Measurements from ENCODE around the gene ZAP70. TPM values are rescaled to one million over a fixed set of nuclear protein-coding genes. Genes with fewer than 3 reads are reported as not detected.
A peak's percentile ranks its signal among the peaks of the same experiment; 100 is the strongest.

The ZAP70 gene
- total RNA-seq, 2 experiments from 2014 or later, result 167 TPM

DNA sequence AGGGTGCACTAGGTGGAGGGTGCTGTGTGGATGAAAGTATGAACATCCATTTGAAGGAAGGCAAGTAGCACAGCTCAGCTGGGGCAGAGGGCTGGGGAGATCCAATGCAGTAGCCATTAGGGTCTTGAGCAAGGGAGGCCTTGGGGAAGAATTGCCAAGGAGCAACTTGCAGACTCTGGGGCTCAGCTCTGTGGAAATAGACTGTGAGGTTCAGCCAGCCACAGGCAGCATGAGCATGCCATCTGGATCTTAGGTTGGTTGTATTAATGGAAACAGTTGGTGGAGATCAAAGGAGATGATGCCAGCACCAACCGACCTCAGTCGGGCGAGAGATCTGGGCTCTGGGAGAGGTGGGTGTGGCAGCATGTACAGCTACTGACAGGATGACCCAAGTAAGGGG, 5.6 kb downstream of the ZAP70 start:
- H3K27ac Mint-ChIP-seq, result peak overlapping the region; percentile 95
- peaks cover 68% of the 10 kb centered on the region for H3K4me1 Mint-ChIP-seq (ENCODE audit: low read depth)
- H3K9me3 Mint-ChIP-seq, result no peaks in the 10 kb centered on the region
- peak overlapping the region; percentile 85 for H3K4me3 Mint-ChIP-seq
- intact Hi-C loops (cut with micrococcal nuclease), result loop anchor here (10.0 kb wide), 1 partner anchor 1616 kb away; the partner anchor contains the start of genes EIF5B and TXNDC9
- no peak for DNase-seq
- H3K36me3 Mint-ChIP-seq (ENCODE audit: low read depth), result peaks cover 52% of the 10 kb centered on the region
- CTCF ChIA-PET, result interaction anchor here (0.8 to 2.6 kb wide), 5 partner anchors 10 to 129 kb away, joined by 3 to 20 read pairs (median 7); no protein-coding TSS in a partner anchor
- H3K27me3 Mint-ChIP-seq (ENCODE audit: low read depth), result no peaks in the 10 kb centered on the region

DNA sequence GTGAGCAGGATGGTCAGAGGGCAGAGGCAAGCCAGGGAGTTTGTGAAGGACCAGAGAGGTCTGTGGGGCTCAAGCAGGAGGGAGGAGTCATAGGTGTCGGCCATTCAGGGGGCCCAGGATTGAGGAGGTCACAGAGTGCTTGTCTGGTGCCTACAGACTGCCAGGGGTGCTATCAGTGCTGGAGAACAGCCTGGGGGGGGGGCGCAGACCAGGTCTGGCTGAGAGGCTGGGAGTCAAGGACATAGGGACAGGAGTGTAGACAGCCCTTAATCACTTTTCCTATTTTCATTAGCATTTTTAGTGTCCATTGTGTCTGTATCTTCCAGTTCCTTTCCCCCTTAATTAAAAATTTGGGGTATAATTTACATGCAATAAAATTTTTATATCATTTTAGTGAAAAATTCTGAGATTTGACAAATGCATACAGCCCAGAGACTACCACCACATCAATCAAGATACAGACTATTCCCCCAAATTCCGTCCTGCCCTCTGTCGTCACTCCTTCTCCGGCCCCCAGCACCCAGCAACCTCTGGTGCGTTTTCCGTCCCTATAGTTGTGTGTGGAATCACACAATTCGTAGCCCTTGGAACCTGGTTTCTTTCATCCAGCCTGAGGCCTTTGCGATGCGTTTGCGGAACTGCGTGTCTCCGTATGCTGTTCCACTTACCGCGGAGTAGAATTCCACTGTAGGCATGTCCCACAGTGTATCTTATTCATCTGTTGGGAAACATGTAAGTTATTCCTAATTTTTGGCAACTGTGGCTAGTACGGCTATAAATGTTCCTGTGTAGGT, 6.2 kb downstream of the ZAP70 start:
- DNase-seq, result no peak
- H3K9me3 Mint-ChIP-seq, result no peaks in the 10 kb centered on the region
- CTCF ChIA-PET, result interaction anchor here (2.5 to 2.6 kb wide), 2 partner anchors 11 to 21 kb away, joined by 14 to 20 read pairs; no protein-coding TSS in a partner anchor
- H3K27me3 Mint-ChIP-seq (ENCODE audit: low read depth), result no peaks in the 10 kb centered on the region
- intact Hi-C loops (cut with micrococcal nuclease), result loop anchor here (10.0 kb wide), 1 partner anchor 1615 kb away; the partner anchor contains the start of genes EIF5B and TXNDC9
- peaks cover 49% of the 10 kb centered on the region for H3K36me3 Mint-ChIP-seq (ENCODE audit: low read depth)
- peak overlapping the region; percentile 85 for H3K4me3 Mint-ChIP-seq
- H3K4me1 Mint-ChIP-seq (ENCODE audit: low read depth), result peaks cover 72% of the 10 kb centered on the region
- peak overlapping the region; percentile 95 for H3K27ac Mint-ChIP-seq

DNA sequence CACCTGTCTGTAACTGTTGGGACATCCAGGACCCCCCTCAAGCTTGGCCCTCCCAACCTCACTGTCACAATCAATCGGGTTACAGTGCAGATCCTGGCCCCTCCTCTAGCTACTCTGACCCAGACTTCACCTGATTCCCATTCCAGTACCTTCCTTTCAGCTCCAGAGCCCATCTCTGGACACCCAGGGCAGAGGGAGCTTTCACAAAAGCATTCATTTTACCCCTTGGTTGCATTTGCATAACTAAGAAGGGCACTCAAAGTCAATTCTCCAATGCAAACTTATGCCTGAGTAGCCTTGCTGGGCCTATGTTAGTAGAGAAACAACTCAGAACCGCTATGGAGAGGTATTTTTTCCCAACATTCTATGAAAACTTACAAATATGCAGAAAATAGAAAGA, 7.4 kb downstream of the ZAP70 start:
- Mint-ChIP-seq H3K27me3 (ENCODE audit: low read depth) (no peaks in the 10 kb centered on the region), H3K4me1 (ENCODE audit: low read depth) (peaks cover 73% of the 10 kb centered on the region), H3K4me3 (no peak overlapping the region), H3K9me3 (no peaks in the 10 kb centered on the region), H3K27ac (peak overlapping the region; percentile 72), H3K36me3 (ENCODE audit: low read depth) (peaks cover 46% of the 10 kb centered on the region)
- DNase-seq, result no peak
- CTCF ChIA-PET, result interaction anchor here (0.9 kb wide), 1 partner anchor 14 kb away, joined by 9 read pairs; no protein-coding TSS in a partner anchor
- intact Hi-C loops (cut with micrococcal nuclease), result no loop called here

DNA sequence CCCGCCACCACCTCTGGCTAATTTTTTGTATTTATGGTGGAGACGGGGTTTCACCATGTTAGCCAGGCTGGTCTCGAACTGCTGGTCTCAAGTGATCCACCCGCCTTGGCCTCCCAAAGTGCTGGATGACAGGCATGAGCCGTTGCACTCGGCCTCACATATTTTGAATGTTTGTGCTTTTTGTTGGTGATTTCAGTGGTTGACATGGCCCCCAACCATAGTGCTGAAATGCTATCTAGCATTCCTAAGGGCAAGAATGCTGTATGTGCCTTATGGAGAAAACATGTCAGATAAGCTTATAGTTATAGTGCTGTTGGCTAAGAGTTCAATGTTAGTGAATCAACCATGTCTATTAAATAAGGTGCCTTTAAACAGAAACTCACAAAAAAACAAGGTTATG, 8.9 kb downstream of the ZAP70 start:
- intact Hi-C loops (cut with micrococcal nuclease), result no loop called here
- Mint-ChIP-seq H3K9me3 (no peaks in the 10 kb centered on the region), H3K4me1 (ENCODE audit: low read depth) (peaks cover 69% of the 10 kb centered on the region), H3K4me3 (no peak overlapping the region), H3K36me3 (ENCODE audit: low read depth) (peaks cover 54% of the 10 kb centered on the region), H3K27ac (no peak overlapping the region), H3K27me3 (ENCODE audit: low read depth) (no peaks in the 10 kb centered on the region)
- CTCF ChIA-PET, result interaction anchor here (0.7 to 1.1 kb wide), 2 partner anchors 19 to 20 kb away, joined by 3 to 4 read pairs; no protein-coding TSS in a partner anchor
- DNase-seq, result no peak

DNA sequence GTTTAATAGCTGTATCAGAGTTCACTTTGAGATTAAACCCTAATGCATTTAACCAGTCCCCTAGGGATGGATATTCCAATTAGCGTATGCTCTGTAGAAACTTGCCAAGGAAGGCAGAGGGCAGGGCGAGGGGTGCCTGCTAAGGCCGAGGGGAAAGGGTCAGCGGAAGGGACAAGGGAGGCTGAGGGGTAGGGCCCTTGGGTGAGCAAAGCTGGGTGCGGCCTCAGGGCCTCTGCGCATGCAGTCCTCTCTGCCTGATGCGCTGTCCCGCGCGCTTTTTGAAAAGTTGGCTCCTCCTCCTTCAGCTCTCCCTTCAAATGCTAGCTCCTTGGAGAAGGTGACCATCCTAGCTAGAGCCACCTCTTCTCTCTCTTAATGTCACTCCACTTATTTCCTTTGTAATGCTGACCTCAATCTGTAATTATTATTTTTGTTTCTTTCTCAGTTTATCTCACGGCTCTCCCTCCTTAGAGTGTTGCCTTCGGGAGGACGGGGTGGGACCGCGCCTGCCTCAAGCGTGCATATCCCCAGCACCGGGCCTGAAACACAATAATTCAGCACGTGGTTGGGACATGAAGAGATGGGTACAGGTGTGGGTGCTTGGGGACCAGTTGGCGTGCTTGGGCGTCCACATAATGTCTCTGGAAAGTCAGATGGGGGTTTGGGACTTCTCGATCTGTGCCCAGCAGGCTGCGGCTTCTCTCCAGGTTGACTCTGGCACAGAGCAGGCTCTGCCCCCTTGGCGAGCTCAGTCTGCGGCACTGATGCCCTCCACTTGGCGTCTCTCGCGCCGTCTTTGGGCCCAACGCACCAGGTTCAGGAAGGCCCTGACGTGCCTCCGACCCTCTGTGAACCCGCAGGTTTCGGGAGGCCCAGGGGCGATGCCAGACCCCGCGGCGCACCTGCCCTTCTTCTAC, 10.0 kb downstream of the ZAP70 start:
- Mint-ChIP-seq H3K4me3 (no peak overlapping the region), H3K4me1 (ENCODE audit: low read depth) (peaks cover 69% of the 10 kb centered on the region), H3K36me3 (ENCODE audit: low read depth) (peaks cover 66% of the 10 kb centered on the region), H3K9me3 (no peaks in the 10 kb centered on the region), H3K27ac (no peak overlapping the region), H3K27me3 (ENCODE audit: low read depth) (no peaks in the 10 kb centered on the region)
- CTCF ChIA-PET, result no interaction called here
- intact Hi-C loops (cut with micrococcal nuclease), result no loop called here
- no peak for DNase-seq

GRCh38 chr2:97724073-97724410, 10.7 kb downstream of the ZAP70 start:
- Mint-ChIP-seq H3K36me3 (ENCODE audit: low read depth) (peaks cover 66% of the 10 kb centered on the region), H3K4me1 (ENCODE audit: low read depth) (peaks cover 67% of the 10 kb centered on the region), H3K4me3 (no peak overlapping the region), H3K27me3 (ENCODE audit: low read depth) (no peaks in the 10 kb centered on the region), H3K27ac (no peak overlapping the region), H3K9me3 (peaks cover 3% of the 10 kb centered on the region)
- CTCF ChIA-PET, result no interaction called here
- no peak for DNase-seq
- intact Hi-C loops (cut with micrococcal nuclease), result no loop called here

GRCh38 chr2:97724501-97724900, 11.1 kb downstream of the ZAP70 start:
- Mint-ChIP-seq H3K27ac (no peak overlapping the region), H3K36me3 (ENCODE audit: low read depth) (peaks cover 67% of the 10 kb centered on the region), H3K27me3 (ENCODE audit: low read depth) (no peaks in the 10 kb centered on the region), H3K4me1 (ENCODE audit: low read depth) (peaks cover 65% of the 10 kb centered on the region), H3K4me3 (no peak overlapping the region), H3K9me3 (peaks cover 3% of the 10 kb centered on the region)
- intact Hi-C loops (cut with micrococcal nuclease), result no loop called here
- no peak for DNase-seq
- CTCF ChIA-PET, result no interaction called here

DNA sequence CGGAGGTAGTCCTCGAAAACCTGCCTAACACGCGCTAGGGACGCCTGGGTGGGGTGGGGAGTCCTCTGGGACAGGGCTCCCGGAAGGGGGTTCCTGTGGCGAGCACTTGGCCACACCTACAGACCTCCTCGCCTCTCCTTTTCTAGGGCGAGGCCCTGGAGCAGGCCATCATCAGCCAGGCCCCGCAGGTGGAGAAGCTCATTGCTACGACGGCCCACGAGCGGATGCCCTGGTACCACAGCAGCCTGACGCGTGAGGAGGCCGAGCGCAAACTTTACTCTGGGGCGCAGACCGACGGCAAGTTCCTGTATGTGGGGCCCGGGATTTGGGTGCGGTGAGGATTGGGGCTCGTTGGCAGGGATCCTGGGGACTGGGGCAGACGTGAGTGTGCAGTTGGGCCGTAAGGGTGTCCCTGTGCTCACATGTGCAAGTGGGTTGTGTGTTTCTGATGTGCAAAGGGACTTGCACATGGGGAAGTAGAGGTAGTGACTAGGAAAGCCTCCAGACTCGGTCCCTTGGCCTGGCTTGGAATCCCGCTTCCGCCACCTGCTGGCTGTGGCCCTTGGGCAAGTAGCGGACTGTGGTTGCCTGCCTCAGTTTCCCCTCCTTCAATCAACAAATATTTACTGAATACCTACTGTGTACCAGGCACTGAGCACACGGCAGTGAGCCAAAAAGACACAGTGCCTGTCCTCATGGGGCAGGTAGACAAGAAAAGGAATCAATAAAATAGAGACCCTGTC, 11.7 kb downstream of the ZAP70 start:
- intact Hi-C loops (cut with micrococcal nuclease), result no loop called here
- no peak overlapping the region for H3K27ac Mint-ChIP-seq
- peaks cover 3% of the 10 kb centered on the region for H3K9me3 Mint-ChIP-seq
- H3K4me1 Mint-ChIP-seq (ENCODE audit: low read depth), result peaks cover 59% of the 10 kb centered on the region
- DNase-seq, result no peak
- CTCF ChIA-PET, result interaction anchor here (0.8 to 6.5 kb wide), 4 partner anchors 11 to 134 kb away, joined by 3 to 34 read pairs (median 4); no protein-coding TSS in a partner anchor
- no peak overlapping the region for H3K4me3 Mint-ChIP-seq
- H3K27me3 Mint-ChIP-seq (ENCODE audit: low read depth), result no peaks in the 10 kb centered on the region
- peaks cover 67% of the 10 kb centered on the region for H3K36me3 Mint-ChIP-seq (ENCODE audit: low read depth)

DNA sequence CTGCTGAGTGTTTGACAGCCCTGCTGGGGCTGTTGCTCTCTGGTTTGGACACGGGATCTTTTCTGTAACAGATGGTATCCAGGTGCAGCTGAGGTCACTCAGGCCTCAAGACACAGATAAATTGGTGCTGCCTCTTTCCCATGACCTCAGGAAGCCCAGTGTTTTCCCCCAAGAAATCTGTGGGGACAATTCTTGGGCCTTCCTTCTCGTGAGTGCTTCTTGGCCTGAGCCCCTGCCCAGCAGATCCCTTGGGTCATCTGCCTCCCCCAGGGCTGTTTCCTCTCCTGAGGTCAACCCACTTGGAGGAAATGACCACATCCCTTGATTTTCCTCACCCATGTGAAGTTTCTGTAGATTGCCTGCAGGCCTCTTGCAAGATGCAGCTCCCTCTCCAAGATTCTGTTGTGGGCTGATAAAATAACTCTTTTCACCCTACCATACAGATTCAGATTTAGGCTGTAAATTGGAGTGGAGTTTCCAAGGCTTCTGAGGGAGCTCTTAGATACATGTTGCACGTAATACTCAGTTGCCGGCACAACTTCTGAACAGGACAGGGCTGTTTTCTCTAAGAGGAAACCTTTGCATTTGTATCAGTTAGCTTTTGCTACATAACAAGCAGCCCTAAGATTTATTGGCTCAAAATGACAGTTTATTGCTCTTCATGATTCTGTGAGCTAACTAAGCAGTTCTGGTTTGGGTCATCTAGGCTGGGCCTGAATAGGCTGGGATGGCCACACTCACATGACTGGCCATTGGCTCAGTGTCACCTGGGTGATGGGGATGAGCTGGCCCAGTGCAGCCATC, 13.1 kb downstream of the ZAP70 start:
- CTCF ChIA-PET, result interaction anchor here (0.8 to 6.5 kb wide), 6 partner anchors 8 to 136 kb away, joined by 3 to 34 read pairs (median 6); no protein-coding TSS in a partner anchor
- no peaks in the 10 kb centered on the region for H3K27me3 Mint-ChIP-seq (ENCODE audit: low read depth)
- no peak for DNase-seq
- no peak overlapping the region for H3K4me3 Mint-ChIP-seq
- H3K36me3 Mint-ChIP-seq (ENCODE audit: low read depth), result peaks cover 71% of the 10 kb centered on the region
- H3K27ac Mint-ChIP-seq, result peak overlapping the region; percentile 78
- H3K9me3 Mint-ChIP-seq, result peaks cover 5% of the 10 kb centered on the region
- peaks cover 54% of the 10 kb centered on the region for H3K4me1 Mint-ChIP-seq (ENCODE audit: low read depth)
- intact Hi-C loops (cut with micrococcal nuclease), result no loop called here

- CTCF ChIA-PET, result interaction anchor here (0.6 to 6.5 kb wide), 6 partner anchors 9 to 26 kb away, joined by 3 to 34 read pairs (median 5); no protein-coding TSS in a partner anchor
- H3K9me3 Mint-ChIP-seq, result peaks cover 5% of the 10 kb centered on the region
- intact Hi-C loops (cut with micrococcal nuclease), result no loop called here
- H3K4me3 Mint-ChIP-seq, result no peak overlapping the region
- peak overlapping the region; percentile 78 for H3K27ac Mint-ChIP-seq
- DNase-seq, result no peak
- H3K4me1 Mint-ChIP-seq (ENCODE audit: low read depth), result peaks cover 56% of the 10 kb centered on the region
- H3K27me3 Mint-ChIP-seq (ENCODE audit: low read depth), result no peaks in the 10 kb centered on the region
- peaks cover 75% of the 10 kb centered on the region for H3K36me3 Mint-ChIP-seq (ENCODE audit: low read depth)
Measured at GRCh38 chr2:97727296-97727695, 13.9 kb downstream of the ZAP70 start.

DNA sequence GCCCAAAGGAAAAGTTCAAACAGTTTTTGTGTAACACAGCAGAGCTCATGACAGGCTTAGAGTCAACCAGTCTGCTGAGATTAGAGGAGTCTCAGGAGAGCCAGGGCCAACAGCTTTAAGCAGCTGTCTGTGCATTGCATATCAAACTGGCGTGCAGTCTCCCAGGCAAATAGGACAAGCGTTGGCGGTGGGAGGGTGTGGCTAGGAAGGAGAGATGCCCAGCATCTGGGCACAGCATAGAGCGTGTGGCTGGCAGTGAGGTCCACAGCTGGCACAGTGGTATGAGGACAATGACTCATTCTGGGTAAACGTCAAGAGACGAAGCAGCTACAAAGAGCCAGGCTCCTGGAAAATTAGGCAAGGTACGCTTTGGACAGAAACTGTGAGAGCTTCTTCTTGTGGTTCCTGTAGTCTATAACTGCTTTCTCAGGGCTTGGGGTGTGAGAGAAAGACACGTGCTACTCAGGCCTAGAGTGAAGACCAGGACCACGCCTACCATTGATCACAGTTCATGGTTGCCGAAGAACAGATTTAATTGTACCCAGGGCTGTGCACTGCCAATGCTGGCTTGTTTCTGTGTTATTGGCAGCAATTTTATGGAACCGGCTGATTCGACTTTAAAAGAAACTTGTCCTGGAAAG, 14.8 kb downstream of the ZAP70 start:
- intact Hi-C loops (cut with micrococcal nuclease), result no loop called here
- peak; percentile 17 for DNase-seq
- CTCF ChIA-PET, result interaction anchor here (0.6 to 6.5 kb wide), 7 partner anchors 12 to 25 kb away, joined by 3 to 34 read pairs (median 3); partner anchors contain the start of gene ZAP70
- Mint-ChIP-seq H3K4me3 (no peak overlapping the region), H3K9me3 (peaks cover 5% of the 10 kb centered on the region), H3K27me3 (ENCODE audit: low read depth) (no peaks in the 10 kb centered on the region), H3K4me1 (ENCODE audit: low read depth) (peaks cover 51% of the 10 kb centered on the region), H3K36me3 (ENCODE audit: low read depth) (peaks cover 73% of the 10 kb centered on the region), H3K27ac (peak overlapping the region; percentile 78)

Measured in activated naive CD4-positive, alpha-beta T cell treated with anti-CD3 and anti-CD28 coated beads for 36 hours (primary cell).